ENCODE results near the gene GSK3B.

GSK3B gene

DNA sequence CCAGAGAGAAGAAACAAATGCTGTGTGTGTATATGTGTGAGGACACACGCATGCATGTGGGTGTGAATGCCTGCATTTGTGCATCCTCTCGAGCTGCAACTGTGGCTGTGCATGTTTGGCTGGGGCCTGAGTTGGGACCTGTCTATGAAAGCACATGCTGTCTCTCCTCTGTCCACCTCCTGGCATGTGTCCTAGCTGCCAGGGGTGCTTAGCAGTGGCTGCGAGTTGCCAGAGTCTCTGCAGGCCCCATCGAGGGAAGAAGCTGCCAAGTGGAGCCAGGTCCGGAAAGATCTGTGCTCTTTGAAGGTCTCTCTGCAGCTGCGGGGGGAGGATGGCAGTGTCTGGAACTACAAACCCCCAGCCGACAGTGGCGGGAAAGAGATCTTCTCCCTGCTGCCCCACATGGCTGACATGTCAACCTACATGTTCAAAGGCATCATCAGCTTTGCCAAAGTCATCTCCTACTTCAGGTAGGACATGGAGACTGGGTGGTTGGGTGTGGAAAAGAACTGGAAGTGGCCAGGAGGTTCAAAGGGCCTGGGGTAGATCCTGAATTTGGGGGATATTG lies 281.7 kb downstream of the GSK3B start:
- H3K79me2 ChIP-seq (ENCODE audit: low read length) = no peaks in the 10 kb centered on the region
- no peak for DNase-seq
- H4K20me1 ChIP-seq (ENCODE audit: insufficient read depth, low read length) = no peaks in the 10 kb centered on the region
- no peaks in the 10 kb centered on the region for H3K9me2 ChIP-seq (replicated peaks; ENCODE audit: insufficient read depth, low read length)
- no peak overlapping the region for H3K27ac ChIP-seq (ENCODE audit: low read length)
- TF ChIP-seq CTCF (IDR thresholded peaks at IDR 0.05; ENCODE audit: low read length) = no peak
- no peak for TF ChIP-seq EZH2phosphoT487 (IDR thresholded peaks at IDR 0.05; ENCODE audit: low read length)
- TF ChIP-seq EZH2 (optimal IDR thresholded peaks at IDR 0.05; ENCODE audit: low read depth, low read length) = no peak
- H3K36me3 ChIP-seq (replicated peaks; ENCODE audit: insufficient read depth, low read length) = no peaks in the 10 kb centered on the region
- no peak overlapping the region for H2AFZ ChIP-seq (ENCODE audit: low read length)
- no peaks in the 10 kb centered on the region for H3K9me3 ChIP-seq (replicated peaks; ENCODE audit: insufficient read depth, low read length)
- no peak overlapping the region for H3K4me2 ChIP-seq (ENCODE audit: low read depth, low read length)
- no peaks in the 10 kb centered on the region for H3K4me1 ChIP-seq (ENCODE audit: low read length)
- H3K4me3 ChIP-seq (ENCODE audit: low read length) = no peak overlapping the region
- H3F3A ChIP-seq (ENCODE audit: insufficient read depth, low read length) = no peaks in the 10 kb centered on the region
- H3K27me3 ChIP-seq (replicated peaks; ENCODE audit: insufficient read depth, low read length) = no peaks in the 10 kb centered on the region
- no peak overlapping the region for H3K9ac ChIP-seq (ENCODE audit: low read length)

GRCh38 chr3:119810018-119810435 lies 284.2 kb downstream of the GSK3B start:
- DNase-seq = peak; percentile 27
- H3K9ac ChIP-seq (ENCODE audit: low read length) = peak overlapping the region; percentile 39; the same call in 1 of the 2 replicates
- H3K27me3 ChIP-seq (replicated peaks; ENCODE audit: insufficient read depth, low read length) = no peaks in the 10 kb centered on the region
- H3K9me2 ChIP-seq (replicated peaks; ENCODE audit: insufficient read depth, low read length) = no peaks in the 10 kb centered on the region
- H3K27ac ChIP-seq (ENCODE audit: low read length) = no peak overlapping the region
- peaks cover 8% of the 10 kb centered on the region; the same call in 1 of the 2 replicates for H3K4me1 ChIP-seq (ENCODE audit: low read length)
- H3K4me2 ChIP-seq (ENCODE audit: low read depth, low read length) = peak overlapping the region; percentile 83
- H2AFZ ChIP-seq (ENCODE audit: low read length) = peak overlapping the region; percentile 89
- H3F3A ChIP-seq (ENCODE audit: insufficient read depth, low read length) = no peaks in the 10 kb centered on the region
- H4K20me1 ChIP-seq (ENCODE audit: insufficient read depth, low read length) = no peaks in the 10 kb centered on the region
- H3K36me3 ChIP-seq (replicated peaks; ENCODE audit: insufficient read depth, low read length) = no peaks in the 10 kb centered on the region
- peak overlapping the region; percentile 57 for H3K4me3 ChIP-seq (ENCODE audit: low read length)
- no peaks in the 10 kb centered on the region for H3K9me3 ChIP-seq (replicated peaks; ENCODE audit: insufficient read depth, low read length)
- no peaks in the 10 kb centered on the region for H3K79me2 ChIP-seq (ENCODE audit: low read length)
- TF ChIP-seq EZH2 (optimal IDR thresholded peaks at IDR 0.05; ENCODE audit: low read depth, low read length) (no peak), CTCF (IDR thresholded peaks at IDR 0.05; ENCODE audit: low read length) (peak; percentile 33)

DNA sequence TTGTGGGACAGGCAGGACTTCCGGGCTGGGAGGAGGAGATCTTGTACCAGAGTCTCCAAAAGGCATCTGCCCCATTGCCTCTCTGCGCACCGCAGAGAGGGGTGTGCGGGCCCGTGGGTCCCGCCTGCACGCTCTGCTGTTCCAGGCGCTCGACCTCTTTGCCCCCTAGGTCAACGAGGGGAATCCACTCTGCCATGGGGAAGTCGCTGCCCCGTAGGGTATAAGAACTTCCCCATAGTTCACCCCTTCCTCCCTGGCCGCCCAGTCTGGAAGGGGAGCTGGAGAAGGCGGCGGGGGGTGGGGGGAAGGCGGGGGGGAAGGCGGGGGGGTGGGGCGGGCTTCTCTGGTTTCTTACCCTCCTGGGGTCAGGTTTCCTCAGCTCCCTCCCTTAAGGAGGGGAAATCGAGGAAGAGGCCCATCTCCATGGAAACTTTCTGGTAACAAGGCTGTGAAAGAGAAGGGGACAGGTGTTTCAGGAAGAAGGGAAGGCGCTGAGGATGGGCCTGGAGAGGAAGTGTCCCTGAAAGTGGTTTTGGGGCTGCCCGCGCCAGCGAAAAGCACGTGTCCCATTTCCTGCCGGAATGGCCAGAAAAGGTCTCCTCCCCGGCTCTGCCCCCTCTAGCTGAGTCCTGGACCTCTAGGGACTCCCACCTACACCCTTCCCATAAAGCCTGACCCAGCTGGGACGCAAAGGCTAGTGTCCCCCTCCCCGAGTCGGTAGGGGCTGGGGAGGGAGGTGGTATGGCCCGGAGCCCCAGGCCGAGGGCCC lies 284.8 kb downstream of the GSK3B start:
- Histone ChIP-seq H3K36me3 (replicated peaks; ENCODE audit: insufficient read depth, low read length) (no peaks in the 10 kb centered on the region), H3K4me1 (ENCODE audit: low read length) (peaks cover 8% of the 10 kb centered on the region; the same call in 1 of the 2 replicates), H3K4me2 (ENCODE audit: low read depth, low read length) (peak overlapping the region; percentile 83), H3K4me3 (ENCODE audit: low read length) (peak overlapping the region; percentile 57), H3K79me2 (ENCODE audit: low read length) (no peaks in the 10 kb centered on the region), H3K27ac (ENCODE audit: low read length) (no peak overlapping the region), H3F3A (ENCODE audit: insufficient read depth, low read length) (no peaks in the 10 kb centered on the region), H3K27me3 (replicated peaks; ENCODE audit: insufficient read depth, low read length) (no peaks in the 10 kb centered on the region), H3K9me2 (replicated peaks; ENCODE audit: insufficient read depth, low read length) (no peaks in the 10 kb centered on the region), H3K9me3 (replicated peaks; ENCODE audit: insufficient read depth, low read length) (no peaks in the 10 kb centered on the region), H2AFZ (ENCODE audit: low read length) (peak overlapping the region; percentile 89), H4K20me1 (ENCODE audit: insufficient read depth, low read length) (no peaks in the 10 kb centered on the region), H3K9ac (ENCODE audit: low read length) (peak overlapping the region; percentile 39; the same call in 1 of the 2 replicates)
- TF ChIP-seq EZH2phosphoT487 (IDR thresholded peaks at IDR 0.05; ENCODE audit: low read length) (no peak), CTCF (IDR thresholded peaks at IDR 0.05; ENCODE audit: low read length) (no peak), EZH2 (optimal IDR thresholded peaks at IDR 0.05; ENCODE audit: low read depth, low read length) (no peak)
- DNase-seq = no peak
